Activated gamma-delta T cell treated with Interleukin-2 at 50 U/mL for 16 hours (primary cell): ENCODE data around the gene DNAJB1.

ENCODE experiments used
- DNase-seq: peaks from one replicate; pipeline ENCODE4 v3.0.0-alpha.2; 2020

The DNAJB1 gene

GRCh38 chr19:14470031-14470876 is 47.9 kb downstream of the DNAJB1 start:
- no peak for DNase-seq

DNA sequence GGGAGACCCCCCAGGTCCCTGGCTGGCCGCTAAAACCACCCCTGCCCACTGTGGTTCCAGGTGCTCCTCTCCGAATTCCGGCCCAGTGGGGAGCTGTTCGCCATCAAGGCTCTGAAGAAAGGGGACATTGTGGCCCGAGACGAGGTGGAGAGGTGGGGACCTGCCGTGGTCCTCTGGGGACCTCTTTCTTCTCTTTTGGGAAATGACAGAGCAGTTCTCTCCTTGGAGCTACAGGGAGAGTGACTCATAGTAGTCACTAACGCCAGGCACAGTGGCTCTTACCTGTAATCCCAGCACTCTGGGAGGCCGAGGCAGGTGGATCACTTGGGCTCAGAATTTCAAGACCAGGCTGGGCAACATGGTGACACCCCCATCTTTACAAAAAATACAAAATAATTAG is 50.4 kb downstream of the DNAJB1 start:
- no peak for DNase-seq

DNA sequence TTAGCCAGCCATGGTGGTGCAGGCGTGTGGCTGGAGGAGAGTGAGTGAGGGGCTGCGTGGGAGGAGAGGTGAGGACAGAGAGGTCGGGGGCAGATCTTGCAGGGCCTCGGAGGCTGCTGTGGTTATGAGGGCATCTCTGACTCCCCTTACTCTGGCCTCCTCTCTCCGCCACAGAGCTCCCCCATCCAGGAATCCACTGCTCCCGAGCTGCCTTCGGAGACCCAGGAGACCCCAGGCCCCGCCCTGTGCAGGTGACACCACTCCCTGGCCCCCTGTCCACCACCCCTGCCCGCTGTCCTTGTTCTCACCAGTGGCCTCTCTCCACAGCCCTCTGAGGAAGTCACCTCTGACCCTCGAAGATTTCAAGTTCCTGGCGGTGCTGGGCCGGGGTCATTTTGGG is 50.8 kb downstream of the DNAJB1 start:
- no peak for DNase-seq
